A549 (cell line): ENCODE data around the gene NKD1. TPM values are rescaled to one million over a fixed set of nuclear protein-coding genes. Genes with fewer than 3 reads are reported as not detected.

Experiments used
- ATAC-seq, 2 experiments: fragments of 200-7000 bp in 1 of 2; fragments of >200 bp in 1 of 2; cut with Nextera tagmentation in 1 of 2; cut with Tn5 transposase in 1 of 2; 3 replicates each; pipeline versions ENCODE4 v1.8.0 to v1.9.1; 2018 to 2020; ENCODE audit warnings: mild to moderate bottlenecking in 1 of 2, moderate library complexity in 1 of 2
- CTCF ChIA-PET: fragments of 300-600 bp; sonication (Branson Sonifier 250); formaldehyde crosslinking; extraction: SDS; loops from one replicate; lab custom pipeline; 2021; ENCODE audit warnings: antibody characterized with exemption, inconsistent platforms; lab: Yijun Ruan, JAX
- POLR2A ChIA-PET: fragments of 350-600 bp; formaldehyde crosslinking; extraction: SDS; loops from one replicate; lab custom pipeline; 2021; ENCODE audit warnings: antibody characterized with exemption, inconsistent platforms; lab: Yijun Ruan, JAX
- DNase-seq, 2 experiments: peaks; one replicate each; pipeline versions ENCODE4 v3.0.0 to v3.0.0-alpha.2; 2011 to 2016; ENCODE audit warnings: low read depth in 1 of 2, low spot score in 1 of 2
- FAIRE-seq: peaks from 2 replicates; lab custom pipeline; 2011; peaks lifted over from hg19 to GRCh38; lab: Jason Lieb, UNC
- H3K27ac ChIP-seq, 2 experiments: fragments of >200 bp; sonication (Bioruptor Twin); formaldehyde crosslinking; 3 replicates each; pipeline ENCODE4 v1.5.1; 2016 to 2017
- H3K4me1 ChIP-seq: fragments of >200 bp; sonication (Bioruptor Twin); formaldehyde crosslinking; 3 replicates; pipeline ENCODE4 v1.6.1; 2016
- H3K4me2 ChIP-seq: fragments of >200 bp; sonication (Bioruptor Twin); formaldehyde crosslinking; 3 replicates; pipeline ENCODE4 v1.6.1; 2016
- H3K4me3 ChIP-seq: fragments of >200 bp; sonication (Bioruptor Twin); formaldehyde crosslinking; 3 replicates; pipeline ENCODE4 v1.5.1; 2016
- H3K9me3 ChIP-seq: fragments of >200 bp; sonication (Bioruptor Twin); formaldehyde crosslinking; 3 replicates; pipeline ENCODE4 v1.6.1; 2016
- CBX8 ChIP-seq: fragments of 200-600 bp; sonication (generic); IDR thresholded peaks from 2 replicates; pipeline ENCODE4 v1.6.1; 2016
- ESRRA ChIP-seq: fragments of 150-350 bp; IDR thresholded peaks from 2 replicates; pipeline ENCODE4 v1.6.1; 2014; ENCODE audit warnings: mild to moderate bottlenecking, low read length, borderline replicate concordance
- FOSB ChIP-seq: fragments of 250-450 bp; sonication (Bioruptor Pico); IDR thresholded peaks from 2 replicates; pipeline ENCODE4 v1.5.0; 2020; ENCODE audit warnings: mild to moderate bottlenecking, moderate library complexity
- HES2 ChIP-seq: fragments of >200 bp; sonication (Bioruptor Twin); formaldehyde crosslinking; IDR thresholded peaks from 2 replicates; pipeline ENCODE4 v1.6.1; 2016
- HMGXB4 ChIP-seq: fragments of 250-450 bp; sonication (Bioruptor Pico); IDR thresholded peaks from 2 replicates; pipeline ENCODE4 v1.5.0; 2021; ENCODE audit warnings: mild to moderate bottlenecking, moderate library complexity, borderline replicate concordance
- MAZ ChIP-seq: fragments of 150-350 bp; IDR thresholded peaks from 2 replicates; pipeline ENCODE4 v1.6.1; 2014; ENCODE audit warnings: antibody characterized with exemption, low read depth, low read length, borderline replicate concordance
- NPAS2 ChIP-seq: fragments of 250-450 bp; sonication (Bioruptor Pico); IDR thresholded peaks from 2 replicates; pipeline ENCODE4 v1.8.0; 2022; ENCODE audit warnings: mild to moderate bottlenecking, moderate library complexity, borderline replicate concordance
- NR3C1 ChIP-seq: fragments of >200 bp; sonication (Bioruptor Twin); formaldehyde crosslinking; IDR thresholded peaks from 3 replicates; pipeline ENCODE4 v1.6.1; 2017
- POLR2AphosphoS2 ChIP-seq: conservative IDR thresholded peaks from 2 replicates; pipeline ENCODE4 v1.6.1; 2012; ENCODE audit warnings: low read length, improper control_type of control experiment, inconsistent platforms
- RCOR1 ChIP-seq: fragments of 150-350 bp; IDR thresholded peaks from 2 replicates; pipeline ENCODE4 v1.6.1; 2014; ENCODE audit warnings: antibody characterized with exemption, low read length, low read depth
- REST ChIP-seq: fragments of 200-600 bp; sonication (generic); IDR thresholded peaks from 2 replicates; pipeline ENCODE4 v1.6.1; 2016; ENCODE audit warnings: antibody characterized with exemption, mild to moderate bottlenecking, moderate library complexity
- SMC3 ChIP-seq: fragments of >200 bp; sonication (Bioruptor Twin); formaldehyde crosslinking; IDR thresholded peaks from 3 replicates; pipeline ENCODE4 v1.6.1; 2018; ENCODE audit warnings: inconsistent platforms
- TP53 ChIP-seq: fragments of 250-450 bp; sonication (Bioruptor Pico); IDR thresholded peaks from 2 replicates; pipeline ENCODE4 v1.5.0; 2021; ENCODE audit warnings: mild to moderate bottlenecking, moderate library complexity
- USF2 ChIP-seq: fragments of 450-650 bp; IDR thresholded peaks from 2 replicates; pipeline ENCODE4 v1.6.1; 2014; ENCODE audit warnings: antibody characterized with exemption
- ZFP36 ChIP-seq: fragments of 450-650 bp; IDR thresholded peaks from 2 replicates; pipeline ENCODE4 v1.6.1; 2014; ENCODE audit warnings: borderline replicate concordance; ENCODE audit not compliant: partially characterized antibody
- ZNF302 ChIP-seq: fragments of 250-450 bp; sonication (Bioruptor Pico); IDR thresholded peaks from 2 replicates; pipeline ENCODE4 v1.9.0; 2021; ENCODE audit warnings: inconsistent platforms, mild to moderate bottlenecking, moderate library complexity
- WGBS: methylation state at CpG from one replicate; pipeline ENCODE4 v1.1.6; 2017; ENCODE audit errors: missing lambda C conversion rate; 5-methylcytosine and 5-hydroxymethylcytosine counted together
- polyA plus RNA-seq, 4 experiments: library from polyadenylated mRNA; depleted of rRNA in 3 of 4; stranded (reverse); fragments of >200 nt; fragmentation: RNase III in 1 of 4; extraction: RNeasy Plus Mini Kit Qiagen cat#74134 plus additional on column Dnase treatment in 1 of 4; gene quantifications; 2 replicates in 3 of 4; 3 replicates in 1 of 4; pipeline ENCODE4 v1.2.3, GENCODE V29; 2011 to 2017

The NKD1 gene
- polyA plus RNA-seq, 2 of the 4 experiments (the other 2 are of a cell fraction) = 0.10 to 0.19 TPM

- ChIA-PET CTCF (interaction anchor here (1.6 kb wide), 1 partner anchor 20 kb away, joined by 6 read pairs; no protein-coding TSS in a partner anchor), POLR2A (no interaction called here)
- Histone ChIP-seq H3K4me2 (no peak overlapping the region), H3K4me1 (no peaks in the 10 kb centered on the region), H3K4me3 (no peak overlapping the region), H3K9me3 (no peaks in the 10 kb centered on the region), H3K27ac (no peak overlapping the region)
- TF ChIP-seq HMGXB4 (no peak), NPAS2 (CRISPR knock-in tag) (no peak), FOSB (CRISPR knock-in tag) (no peak), REST (no peak), HES2 (no peak), NR3C1 (no peak), TP53 (no peak), RCOR1 (no peak), ESRRA (no peak), CBX8 (no peak), ZNF302 (CRISPR knock-in tag) (no peak), ZFP36 (no peak), MAZ (no peak)
- no peak for FAIRE-seq
- WGBS = 62% methylated on average over 20 of the region's 20 CpGs
- ATAC-seq = no peak
- no peak for DNase-seq
Observed at GRCh38 chr16:50645563-50646220, 97.5 kb downstream of the NKD1 start.

GRCh38 chr16:50646345-50646744 lies 98.1 kb downstream of the NKD1 start:
- Histone ChIP-seq H3K4me3 (no peak overlapping the region), H3K9me3 (no peaks in the 10 kb centered on the region), H3K4me2 (no peak overlapping the region), H3K4me1 (no peaks in the 10 kb centered on the region), H3K27ac (no peak overlapping the region)
- TF ChIP-seq POLR2AphosphoS2 = no peak
- POLR2A ChIA-PET = no interaction called here
- CTCF ChIA-PET = interaction anchor here (1.1 kb wide), 1 partner anchor 19 kb away, joined by 6 read pairs; no protein-coding TSS in a partner anchor
- ATAC-seq (no peak), FAIRE-seq (no peak), DNase-seq (no peak)
- 31% methylated on average over 8 of the region's 8 CpGs for WGBS

- no peak overlapping the region for H3K27ac ChIP-seq
- CTCF ChIA-PET = interaction anchor here (1.6 to 3.0 kb wide), 2 partner anchors 13 to 16 kb away, joined by 5 to 32 read pairs; no protein-coding TSS in a partner anchor
- TF ChIP-seq USF2 = peak; percentile 92
- no peak for TF ChIP-seq SMC3
- TF ChIP-seq, all 56 proteins: peak for 1
- no peaks in the 10 kb centered on the region for H3K9me3 ChIP-seq
- 79% methylated on average over 3 of the region's 3 CpGs for WGBS
- no peak overlapping the region for H3K4me2 ChIP-seq
- H3K4me1 ChIP-seq = no peaks in the 10 kb centered on the region
- ATAC-seq = peak in 1 of 2 experiments; percentile 22; a peak in 2 of 6 replicates
- peak in 1 of 2 experiments; percentile 24 for DNase-seq
- POLR2A ChIA-PET = no interaction called here
- no peak overlapping the region for H3K4me3 ChIP-seq
- no peak for FAIRE-seq
Observed at GRCh38 chr16:50651835-50652438, 103.7 kb downstream of the NKD1 start.
